Neuronal stem cell (in vitro differentiated cells): ENCODE measurements around the gene GCDH.
"Not testable (repeated sequence)": the region's sequence is repeated elsewhere in the genome, so short reads cannot be mapped to it uniquely, and the experiment has no call there.

Experiments used
- DNase-seq: peaks from one replicate; pipeline ENCODE4 v3.0.0-alpha.2; 2013; ENCODE audit warnings: low spot score
- H2AFZ ChIP-seq: one replicate; pipeline ENCODE4 v1.6.1; 2013; ENCODE audit warnings: mild to moderate bottlenecking, low read length, inconsistent platforms
- H2AK5ac ChIP-seq: 2 replicates; pipeline ENCODE4 v1.6.1; 2013; ENCODE audit warnings: low read depth, mild to moderate bottlenecking, inconsistent platforms, low read length, moderate library complexity, mixed read lengths
- H2BK120ac ChIP-seq: 2 replicates; pipeline ENCODE4 v1.6.1; 2013; ENCODE audit warnings: low read depth, mild to moderate bottlenecking, inconsistent platforms, low read length, moderate library complexity, mixed read lengths
- H2BK12ac ChIP-seq: one replicate; pipeline ENCODE4 v1.6.1; 2013; ENCODE audit warnings: low read length, inconsistent platforms
- H2BK15ac ChIP-seq: 2 replicates; pipeline ENCODE4 v1.6.1; 2013; ENCODE audit warnings: mild to moderate bottlenecking, low read length, inconsistent platforms, mixed read lengths
- H2BK5ac ChIP-seq: one replicate; pipeline ENCODE4 v1.6.1; 2013; ENCODE audit warnings: inconsistent platforms, mild to moderate bottlenecking, low read length, moderate library complexity
- H3K14ac ChIP-seq: one replicate; pipeline ENCODE4 v1.6.1; 2013; ENCODE audit warnings: low read length, inconsistent platforms
- H3K18ac ChIP-seq: 2 replicates; pipeline ENCODE4 v1.6.1; 2013; ENCODE audit warnings: low read length, inconsistent platforms
- H3K23ac ChIP-seq: 2 replicates; pipeline ENCODE4 v1.6.1; 2013; ENCODE audit warnings: low read depth, mild to moderate bottlenecking, mixed read lengths, low read length, inconsistent platforms; ENCODE audit not compliant: poor library complexity
- H3K27ac ChIP-seq: replicated peaks from 3 replicates; pipeline ENCODE4 v1.5.1; 2013; ENCODE audit warnings: low read length, inconsistent platforms
- H3K27me3 ChIP-seq, 3 experiments: 2 replicates each; pipeline ENCODE4 v1.6.1; 2013; ENCODE audit warnings: low read length in 3 of 3, mild to moderate bottlenecking in 2 of 3, inconsistent platforms in 1 of 3, low read depth in 1 of 3, mixed read lengths in 1 of 3, moderate library complexity in 1 of 3; ENCODE audit not compliant: control insufficient read depth in 3 of 3, insufficient read depth in 3 of 3
- H3K36me3 ChIP-seq, 2 donors: replicated peaks in 1 of 2; 2 replicates each; pipeline ENCODE4 v1.6.1; 2013; ENCODE audit warnings: low read length in 2 of 2; ENCODE audit not compliant: control insufficient read depth in 2 of 2, insufficient read depth in 2 of 2
- H3K4ac ChIP-seq: 2 replicates; pipeline ENCODE4 v1.6.1; 2013; ENCODE audit warnings: inconsistent platforms, mild to moderate bottlenecking, low read length, moderate library complexity
- H3K4me1 ChIP-seq, 2 donors: 1 replicate in 1 of 2; 2 replicates in 1 of 2; pipeline ENCODE4 v1.6.1; 2013; ENCODE audit warnings: low read length in 2 of 2, low read depth in 1 of 2; ENCODE audit not compliant: control insufficient read depth in 2 of 2, insufficient read depth in 1 of 2
- H3K4me2 ChIP-seq: one replicate; pipeline ENCODE4 v1.6.1; 2013; ENCODE audit warnings: mild to moderate bottlenecking, low read length, inconsistent platforms; ENCODE audit not compliant: insufficient read depth, poor library complexity, severe bottlenecking
- H3K4me3 ChIP-seq, 2 donors: 2 replicates each; pipeline ENCODE4 v1.5.1; 2013; ENCODE audit warnings: low read length in 2 of 2, mild to moderate bottlenecking in 2 of 2, inconsistent platforms in 1 of 2, moderate library complexity in 1 of 2
- H3K79me1 ChIP-seq: one replicate; pipeline ENCODE4 v1.6.1; 2013; ENCODE audit warnings: low read depth, mild to moderate bottlenecking, inconsistent platforms, low read length, moderate library complexity
- H3K9ac ChIP-seq: one replicate; pipeline ENCODE4 v1.6.1; 2013; ENCODE audit warnings: mild to moderate bottlenecking, low read depth, low read length, inconsistent platforms; ENCODE audit not compliant: poor library complexity
- H3K9me3 ChIP-seq, 2 donors: replicated peaks in 1 of 2; 2 replicates each; pipeline versions ENCODE3 to v1.6.1; 2013; ENCODE audit warnings: low read length in 2 of 2, mild to moderate bottlenecking in 2 of 2, inconsistent platforms in 1 of 2, low read depth in 1 of 2, mixed read lengths in 1 of 2, moderate library complexity in 1 of 2; ENCODE audit not compliant: control insufficient read depth in 2 of 2, insufficient read depth in 1 of 2
- H4K8ac ChIP-seq: one replicate; pipeline ENCODE4 v1.6.1; 2013; ENCODE audit warnings: low read depth, mild to moderate bottlenecking, inconsistent platforms, low read length, moderate library complexity
- H4K91ac ChIP-seq: one replicate; pipeline ENCODE4 v1.6.1; 2013; ENCODE audit warnings: low read length, low read depth, mild to moderate bottlenecking, inconsistent platforms; ENCODE audit not compliant: poor library complexity
- WGBS, 2 donors: extraction: QIAGEN DNeasy Blood & Tissue Kit; methylation state at CpG; one replicate each; pipeline ENCODE4 v1.1.7; 2013; ENCODE audit warnings: missing lambda C conversion rate in 2 of 2, mixed read lengths in 1 of 2; ENCODE audit not compliant: insufficient read length in 2 of 2, insufficient replicate concordance in 1 of 2; ENCODE audit errors: extremely low coverage in 2 of 2; 5-methylcytosine and 5-hydroxymethylcytosine counted together

The GCDH gene

GRCh38 chr19:12846613-12847012 is 44.3 kb upstream of the GCDH start:
- H3K4me1 ChIP-seq, H4K8ac ChIP-seq, H3K4me2 ChIP-seq, H3K27me3 ChIP-seq, H3K27ac ChIP-seq, H2BK120ac ChIP-seq, H3K9ac ChIP-seq, H2BK12ac ChIP-seq, H2AK5ac ChIP-seq, H2BK5ac ChIP-seq, H3K23ac ChIP-seq, DNase-seq, H3K9me3 ChIP-seq, H3K79me1 ChIP-seq, H3K4me3 ChIP-seq, H2AFZ ChIP-seq, H4K91ac ChIP-seq, H3K14ac ChIP-seq, H2BK15ac ChIP-seq, H3K4ac ChIP-seq, H3K18ac ChIP-seq: not testable (repeated sequence)
- H3K36me3 ChIP-seq: peaks cover 4 to 11% of the 10 kb centered on the region in 2 donors
- WGBS, 2 donors: no CpG with 5 or more reads among the region's 7 CpGs

- DNase-seq: peak; percentile 86
- peaks cover 0 to 5% of the 10 kb centered on the region in 2 donors for H3K4me1 ChIP-seq
- peak overlapping the region; percentile 23 for H2AK5ac ChIP-seq
- H3K4me2 ChIP-seq: peak overlapping the region; percentile 23
- no peak overlapping the region for H2BK5ac ChIP-seq
- peaks cover 3% of the 10 kb centered on the region for H3K79me1 ChIP-seq
- peaks cover 0 to 2% (median 0%) of the 10 kb centered on the region in 3 experiments for H3K27me3 ChIP-seq
- no CpG with 5 or more reads among the region's 69 CpGs for WGBS, 2 donors
- peak overlapping the region; percentile 37 for H3K23ac ChIP-seq
- H3K27ac ChIP-seq: no peak overlapping the region
- H4K8ac ChIP-seq: no peak overlapping the region
- H3K18ac ChIP-seq: peak overlapping the region; percentile 61
- H3K36me3 ChIP-seq: peaks cover 9 to 13% of the 10 kb centered on the region in 2 donors
- H4K91ac ChIP-seq: no peak overlapping the region
- H3K9ac ChIP-seq: peak overlapping the region; percentile 86
- H3K9me3 ChIP-seq: no peaks in the 10 kb centered on the region
- no peak overlapping the region for H3K14ac ChIP-seq
- H2BK12ac ChIP-seq: no peak overlapping the region
- peak overlapping the region in 1 of 2 donors; percentile 2 for H3K4me3 ChIP-seq
- no peak overlapping the region for H2BK15ac ChIP-seq
- no peak overlapping the region for H3K4ac ChIP-seq
- H2AFZ ChIP-seq: peak overlapping the region; percentile 71
- H2BK120ac ChIP-seq: no peak overlapping the region
These were observed 43.5 kb upstream of the GCDH start for GRCh38 chr19:12847159-12848139.

GRCh38 chr19:12856653-12857052 is 34.3 kb upstream of the GCDH start:
- no peak overlapping the region for H3K4ac ChIP-seq
- H2AK5ac ChIP-seq: no peak overlapping the region
- H3K9ac ChIP-seq: no peak overlapping the region
- no peak overlapping the region for H3K23ac ChIP-seq
- no CpG with 5 or more reads among the region's 1 CpG for WGBS, 2 donors
- no peak overlapping the region for H3K27ac ChIP-seq
- no peak overlapping the region for H2BK120ac ChIP-seq
- peaks cover 10 to 29% of the 10 kb centered on the region in 2 donors for H3K36me3 ChIP-seq
- no peak overlapping the region for H3K14ac ChIP-seq
- no peak overlapping the region for H3K4me2 ChIP-seq
- no peak overlapping the region for H4K8ac ChIP-seq
- H3K27me3 ChIP-seq: no peaks in the 10 kb centered on the region
- H4K91ac ChIP-seq: no peak overlapping the region
- DNase-seq: no peak
- no peak overlapping the region for H2BK15ac ChIP-seq
- no peak overlapping the region for H3K4me3 ChIP-seq
- H3K9me3 ChIP-seq: no peaks in the 10 kb centered on the region
- H3K4me1 ChIP-seq: no peaks in the 10 kb centered on the region
- peaks cover 4% of the 10 kb centered on the region for H3K79me1 ChIP-seq
- H3K18ac ChIP-seq: no peak overlapping the region
- H2BK5ac ChIP-seq: no peak overlapping the region
- no peak overlapping the region for H2BK12ac ChIP-seq
- no peak overlapping the region for H2AFZ ChIP-seq
